Activated T-cell treated with anti-CD3 and anti-CD28 coated beads, Interleukin-2, amount 50 U/mL, for 72 hours (primary cell): ENCODE measurements around the gene TAMALIN. TPM values are rescaled to one million over a fixed set of nuclear protein-coding genes. Genes with fewer than 3 reads are reported as not detected.

ENCODE experiments used
- ATAC-seq, 2 donors: fragments of 150-1000 bp; cut with Tn5 transposase; replicated peaks in 1 of 2; 2 replicates each; pipeline ENCODE4 v1.10.0; 2021; ENCODE audit warnings: moderate library complexity in 2 of 2, mild to moderate bottlenecking in 1 of 2
- DNase-seq, 2 donors: peaks; one replicate each; pipeline ENCODE4 v3.0.0; 2021 to 2022; ENCODE audit warnings: mixed read lengths in 1 of 2
- H3K27ac Mint-ChIP-seq: one replicate; pipeline ENCODE4 v1.8.0; 2022; ENCODE audit warnings: mild to moderate bottlenecking, moderate library complexity, mixed read lengths
- H3K27me3 Mint-ChIP-seq: one replicate; pipeline ENCODE4 v1.8.0; 2022; ENCODE audit warnings: low read depth, mixed read lengths
- H3K36me3 Mint-ChIP-seq, 2 donors: one replicate each; pipeline ENCODE4 v1.8.0; 2022; ENCODE audit warnings: mixed read lengths in 2 of 2, mild to moderate bottlenecking in 1 of 2; ENCODE audit not compliant: insufficient read depth in 2 of 2
- H3K4me1 Mint-ChIP-seq: one replicate; pipeline ENCODE4 v1.8.0; 2022; ENCODE audit warnings: low read depth, mixed read lengths
- H3K4me3 Mint-ChIP-seq, 2 donors: one replicate each; pipeline ENCODE4 v1.8.0; 2022; ENCODE audit warnings: mild to moderate bottlenecking in 2 of 2, mixed read lengths in 2 of 2, moderate library complexity in 2 of 2
- H3K9me3 Mint-ChIP-seq, 2 donors: one replicate each; pipeline ENCODE4 v1.8.0; 2022; ENCODE audit warnings: mixed read lengths in 2 of 2
- total RNA-seq, 2 donors: library from RNA; stranded (reverse); gene quantifications; one replicate each; pipeline ENCODE4 v1.2.3, GENCODE V29; 2022

TAMALIN gene
- total RNA-seq, 2 donors from 2014 or later: 10.0 to 11.1 TPM

- ATAC-seq: no peak
- H3K27me3 Mint-ChIP-seq: peaks cover 6% of the 10 kb centered on the region
- H3K4me3 Mint-ChIP-seq: no peak overlapping the region
- H3K36me3 Mint-ChIP-seq: peaks cover 0 to 2% of the 10 kb centered on the region in 2 donors
- H3K4me1 Mint-ChIP-seq: peaks cover 20% of the 10 kb centered on the region
- DNase-seq: no peak
- no peaks in the 10 kb centered on the region for H3K9me3 Mint-ChIP-seq
- no peak overlapping the region for H3K27ac Mint-ChIP-seq
Measured at GRCh38 chr12:52010692-52011601, 4.2 kb downstream of the TAMALIN start.

GRCh38 chr12:52011602-52012214 lies 5.0 kb downstream of the TAMALIN start:
- Mint-ChIP-seq H3K36me3 (peaks cover 0 to 2% of the 10 kb centered on the region in 2 donors), H3K4me1 (peaks cover 13% of the 10 kb centered on the region), H3K27ac (no peak overlapping the region), H3K4me3 (no peak overlapping the region), H3K9me3 (no peaks in the 10 kb centered on the region), H3K27me3 (no peaks in the 10 kb centered on the region)
- DNase-seq (no peak), ATAC-seq (no peak)

- H3K9me3 Mint-ChIP-seq: no peaks in the 10 kb centered on the region
- ATAC-seq: no peak
- H3K36me3 Mint-ChIP-seq: peaks cover 0 to 2% of the 10 kb centered on the region in 2 donors
- no peaks in the 10 kb centered on the region for H3K27me3 Mint-ChIP-seq
- H3K27ac Mint-ChIP-seq: no peak overlapping the region
- H3K4me3 Mint-ChIP-seq: no peak overlapping the region
- H3K4me1 Mint-ChIP-seq: no peaks in the 10 kb centered on the region
- DNase-seq: no peak
Measured at GRCh38 chr12:52013626-52014310, 7.0 kb downstream of the TAMALIN start.

GRCh38 chr12:52014567-52015530 lies 8.1 kb downstream of the TAMALIN start:
- Mint-ChIP-seq H3K36me3 (peaks cover 0 to 2% of the 10 kb centered on the region in 2 donors), H3K27me3 (no peaks in the 10 kb centered on the region), H3K9me3 (no peaks in the 10 kb centered on the region), H3K27ac (no peak overlapping the region), H3K4me3 (no peak overlapping the region), H3K4me1 (no peaks in the 10 kb centered on the region)
- ATAC-seq (no peak), DNase-seq (no peak)

GRCh38 chr12:52015532-52016041 lies 8.8 kb downstream of the TAMALIN start:
- no peaks in the 10 kb centered on the region for H3K9me3 Mint-ChIP-seq
- H3K27ac Mint-ChIP-seq: no peak overlapping the region
- H3K36me3 Mint-ChIP-seq: peaks cover 0 to 2% of the 10 kb centered on the region in 2 donors
- no peak overlapping the region for H3K4me3 Mint-ChIP-seq
- H3K4me1 Mint-ChIP-seq: peaks cover 7% of the 10 kb centered on the region
- no peaks in the 10 kb centered on the region for H3K27me3 Mint-ChIP-seq
- DNase-seq (no peak), ATAC-seq (no peak)

GRCh38 chr12:52018433-52019112 lies 11.8 kb downstream of the TAMALIN start:
- Mint-ChIP-seq H3K4me1 (peaks cover 20% of the 10 kb centered on the region), H3K9me3 (no peaks in the 10 kb centered on the region), H3K27me3 (no peaks in the 10 kb centered on the region), H3K36me3 (no peaks in the 10 kb centered on the region), H3K27ac (no peak overlapping the region), H3K4me3 (no peak overlapping the region)
- ATAC-seq (no peak), DNase-seq (no peak)

- Mint-ChIP-seq H3K4me3 (no peak overlapping the region), H3K9me3 (no peaks in the 10 kb centered on the region), H3K27me3 (no peaks in the 10 kb centered on the region), H3K4me1 (peaks cover 27% of the 10 kb centered on the region), H3K27ac (no peak overlapping the region), H3K36me3 (no peaks in the 10 kb centered on the region)
- DNase-seq (no peak), ATAC-seq (no peak)
Measured at GRCh38 chr12:52019113-52019770, 12.5 kb downstream of the TAMALIN start.

GRCh38 chr12:52020539-52021336 lies 14.0 kb downstream of the TAMALIN start:
- Mint-ChIP-seq H3K4me1 (peaks cover 42% of the 10 kb centered on the region), H3K4me3 (peak overlapping the region; percentile 41 to 47), H3K9me3 (no peaks in the 10 kb centered on the region), H3K27me3 (no peaks in the 10 kb centered on the region), H3K27ac (no peak overlapping the region), H3K36me3 (no peaks in the 10 kb centered on the region)
- peak; percentile 74 for DNase-seq
- peak; percentile 31 to 34 for ATAC-seq

- ATAC-seq: peak; percentile 3 to 13
- Mint-ChIP-seq H3K4me1 (peaks cover 49% of the 10 kb centered on the region), H3K27me3 (no peaks in the 10 kb centered on the region), H3K36me3 (no peaks in the 10 kb centered on the region), H3K9me3 (no peaks in the 10 kb centered on the region), H3K4me3 (peak overlapping the region; percentile 87 to 94), H3K27ac (no peak overlapping the region)
- DNase-seq: peak; percentile 37 to 44
Measured at GRCh38 chr12:52022841-52023181, 16.1 kb downstream of the TAMALIN start.

GRCh38 chr12:52023182-52023975 lies 16.6 kb downstream of the TAMALIN start:
- peaks cover 49% of the 10 kb centered on the region for H3K4me1 Mint-ChIP-seq
- H3K27me3 Mint-ChIP-seq: no peaks in the 10 kb centered on the region
- peak overlapping the region; percentile 94 for H3K27ac Mint-ChIP-seq
- DNase-seq: peak; percentile 94 to 96
- H3K9me3 Mint-ChIP-seq: no peaks in the 10 kb centered on the region
- ATAC-seq: peak; percentile 68 to 69
- H3K36me3 Mint-ChIP-seq: no peaks in the 10 kb centered on the region
- peak overlapping the region; percentile 87 to 94 for H3K4me3 Mint-ChIP-seq
